OCI-LY7 (cell line): ENCODE results near the gene STING1. TPM values are rescaled to one million over a fixed set of nuclear protein-coding genes. Genes with fewer than 3 reads are reported as not detected.
"Not testable (repeated sequence)": the region's sequence is repeated elsewhere in the genome, so short reads cannot be mapped to it uniquely, and the experiment has no call there.

Source experiments
- Bru-seq: library from RNA; stranded (reverse); fragments of 400-500 nt; gene quantifications from one replicate; lab custom pipeline; 2021; lab: Mats Ljungman, UMichigan
- BruChase-seq, 2 experiments: library from RNA; stranded (reverse); fragments of 400-500 nt; gene quantifications; one replicate each; lab custom pipeline; 2021; lab: Mats Ljungman, UMichigan
- BruUV-seq: library from RNA; stranded (reverse); fragments of 400-500 nt; replicated peaks from 2 replicates; lab custom pipeline; 2021; lab: Mats Ljungman, UMichigan
- CTCF ChIA-PET: fragments of 300-600 bp; sonication (Branson Sonifier 250); formaldehyde crosslinking; loops from one replicate; lab custom pipeline; 2022; ENCODE audit warnings: antibody characterized with exemption; ENCODE audit not compliant: unreplicated experiment; lab: Charles Lee
- POLR2A ChIA-PET: fragments of 300-600 bp; sonication (Branson Sonifier 250); formaldehyde crosslinking; loops from one replicate; lab custom pipeline; 2022; ENCODE audit warnings: antibody characterized with exemption; lab: Charles Lee
- DNase-seq: peaks from one replicate; pipeline ENCODE4 v3.0.0-alpha.2; 2015; ENCODE audit warnings: low spot score
- H2AFZ ChIP-seq: fragments of 200-600 bp; sonication (generic), shearing (Covaris generic); 2 replicates; pipeline ENCODE4 v1.6.1; 2014; ENCODE audit warnings: mild to moderate bottlenecking, antibody characterized with exemption, low read length, moderate library complexity
- H3K27ac ChIP-seq: fragments of 200-600 bp; sonication (generic); 2 replicates; pipeline ENCODE4 v1.5.1; 2014; ENCODE audit warnings: mixed run types, low read depth, mild to moderate bottlenecking, moderate library complexity, low read length, inconsistent platforms; ENCODE audit not compliant: poor library complexity, severe bottlenecking
- H3K36me3 ChIP-seq: fragments of 200-600 bp; sonication (generic); 2 replicates; pipeline ENCODE4 v1.6.1; 2014; ENCODE audit warnings: mild to moderate bottlenecking, antibody characterized with exemption, low read length, moderate library complexity, mixed read lengths; ENCODE audit not compliant: insufficient read depth
- H3K4me1 ChIP-seq: fragments of 200-600 bp; sonication (generic); 2 replicates; pipeline ENCODE4 v1.5.1; 2014; ENCODE audit warnings: mild to moderate bottlenecking, low read length; ENCODE audit not compliant: insufficient read depth, poor library complexity, severe bottlenecking
- H3K4me2 ChIP-seq: fragments of 200-600 bp; sonication (generic); 2 replicates; pipeline ENCODE4 v1.6.1; 2014; ENCODE audit warnings: mild to moderate bottlenecking, low read length
- H3K4me3 ChIP-seq: fragments of 200-600 bp; sonication (generic); 2 replicates; pipeline ENCODE4 v1.5.1; 2014; ENCODE audit warnings: mild to moderate bottlenecking, low read depth, low read length; ENCODE audit not compliant: poor library complexity, severe bottlenecking
- H3K79me2 ChIP-seq: fragments of 200-600 bp; sonication (generic); 2 replicates; pipeline ENCODE4 v1.6.1; 2016; ENCODE audit warnings: low read depth, mild to moderate bottlenecking, low read length, moderate library complexity, mixed read lengths; ENCODE audit not compliant: insufficient read depth
- H3K9me2 ChIP-seq: fragments of 200-600 bp; sonication (generic); 2 replicates; pipeline ENCODE4 v1.6.1; 2016; ENCODE audit warnings: mild to moderate bottlenecking, low read length, mixed read lengths; ENCODE audit not compliant: insufficient read depth
- H3K9me3 ChIP-seq: fragments of 200-600 bp; sonication (generic); 2 replicates; pipeline ENCODE4 v1.6.1; 2014; ENCODE audit warnings: mild to moderate bottlenecking, mixed run types, low read length, mixed read lengths
- H4K20me1 ChIP-seq: fragments of 200-600 bp; sonication (generic); 2 replicates; pipeline ENCODE4 v1.6.1; 2014; ENCODE audit warnings: mild to moderate bottlenecking, antibody characterized with exemption, low read length, moderate library complexity, mixed read lengths; ENCODE audit not compliant: insufficient read depth
- EZH2phosphoT487 ChIP-seq: fragments of 200-600 bp; sonication (generic); IDR thresholded peaks from 2 replicates; pipeline ENCODE4 v1.6.1; 2018; ENCODE audit warnings: low read depth, borderline replicate concordance, mild to moderate bottlenecking, mixed run types, antibody characterized with exemption, low read length, moderate library complexity, mixed read lengths
- intact Hi-C: fragments of 100-400 bp; cut with micrococcal nuclease; formaldehyde crosslinking; loops from one replicate; pipeline ENCODE4 v1.10.0; 2022; ENCODE audit not compliant: unreplicated experiment
- long read RNA-seq: library from polyadenylated mRNA; stranded (forward); transcript quantifications from one replicate; pipeline ENCODE4 v2.0.0, GENCODE V29; 2022
- total RNA-seq, 2 experiments: library from RNA; depleted of rRNA in 1 of 2; stranded (reverse); fragments of >200 nt in 1 of 2; shearing (Covaris generic) in 1 of 2; gene quantifications; 2 replicates each; pipeline ENCODE4 v1.2.3, GENCODE V29; 2014 to 2022
- TF ChIP-seq, protein P1 (sequence below): fragments of 200-600 bp; sonication (generic); conservative IDR thresholded peaks from 2 replicates; pipeline ENCODE4 v1.5.1; 2014; ENCODE audit warnings: mild to moderate bottlenecking, antibody characterized with exemption, low read length, moderate library complexity, mixed read lengths

Gene STING1
- total RNA-seq (2014; rRNA removed; shearing (Covaris generic)) (not detected in 2 replicates), total RNA-seq (2022) (0.44 TPM in 1 of 2 replicates, not detected in the other), Bru-seq, nascent RNA (not detected), BruChase-seq, experiment 1, labeled RNA remaining after a 6-hour chase (not detected), BruChase-seq, experiment 2, labeled RNA remaining after a 2-hour chase (percentile 16 among the genes with signal in this experiment)
- long read RNA-seq, result 0 reads

DNA sequence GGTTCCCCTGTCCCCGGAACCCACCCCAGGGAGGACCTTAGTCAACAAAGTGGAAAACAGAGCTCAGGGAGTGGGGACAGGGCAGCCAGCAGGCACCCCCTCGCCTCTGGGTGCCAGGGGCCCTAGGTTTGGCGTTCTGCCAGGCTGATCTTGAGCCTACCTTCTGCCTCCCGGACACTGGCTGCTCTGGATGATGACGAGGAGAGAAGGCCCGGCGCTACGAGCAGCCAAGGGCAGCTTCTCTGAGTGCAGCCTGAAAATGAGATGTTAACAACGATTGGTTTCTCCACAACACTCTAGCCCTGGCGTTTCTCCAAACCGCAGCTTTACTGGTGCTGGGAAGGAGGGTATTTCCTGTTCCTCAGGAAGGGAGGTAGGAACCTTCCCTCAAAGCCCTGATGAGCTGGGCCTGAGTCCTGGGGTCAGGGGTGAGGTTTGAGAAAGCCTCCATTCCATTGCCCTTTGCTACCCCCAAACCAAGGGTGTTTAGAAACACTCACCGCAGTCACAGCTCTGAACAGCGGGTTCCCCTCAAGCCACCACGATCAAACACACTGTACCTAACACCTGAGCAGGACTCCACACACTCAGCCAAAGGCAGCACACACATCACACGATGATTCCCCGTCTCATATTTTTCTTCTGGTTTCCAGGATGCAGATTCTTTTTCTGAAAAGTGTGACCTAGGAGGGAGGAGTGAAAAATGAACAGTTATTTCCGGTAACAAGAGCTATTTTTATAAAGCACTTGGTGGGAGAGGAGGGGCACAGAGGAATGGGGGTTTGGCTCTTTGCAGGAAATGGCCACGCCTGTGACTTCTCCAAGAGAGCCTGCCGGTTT, at the start of gene STING1:
Gene STING1 (minus strand): TSS at position 709 of the 840 bp plus-strand sequence. CDS start 1,054 bp downstream, outside the sequence.
- Histone ChIP-seq H2AFZ (peak within 1 kb of the TSS; percentile 50; the same call in 1 of the 2 replicates), H3K79me2 (no peaks in the 10 kb centered on the region), H3K4me1 (peaks cover 10% of the 10 kb centered on the region), H3K4me3 (no peak within 1 kb of the TSS), H3K9me2 (no peaks in the 10 kb centered on the region), H3K9me3 (no peaks in the 10 kb centered on the region), H3K4me2 (peak within 1 kb of the TSS; percentile 30; the same call in 1 of the 2 replicates), H3K36me3 (no peaks in the 10 kb centered on the region), H3K27ac (no peak within 1 kb of the TSS), H4K20me1 (no peaks in the 10 kb centered on the region)
- ChIA-PET CTCF (no interaction called here), POLR2A (interaction anchor here (0.6 to 1.1 kb wide), 2 partner anchors 12 to 191 kb away, joined by 3 read pairs; no protein-coding TSS in a partner anchor)
- intact Hi-C loops, result no loop called here
- TF ChIP-seq, protein P1, sequence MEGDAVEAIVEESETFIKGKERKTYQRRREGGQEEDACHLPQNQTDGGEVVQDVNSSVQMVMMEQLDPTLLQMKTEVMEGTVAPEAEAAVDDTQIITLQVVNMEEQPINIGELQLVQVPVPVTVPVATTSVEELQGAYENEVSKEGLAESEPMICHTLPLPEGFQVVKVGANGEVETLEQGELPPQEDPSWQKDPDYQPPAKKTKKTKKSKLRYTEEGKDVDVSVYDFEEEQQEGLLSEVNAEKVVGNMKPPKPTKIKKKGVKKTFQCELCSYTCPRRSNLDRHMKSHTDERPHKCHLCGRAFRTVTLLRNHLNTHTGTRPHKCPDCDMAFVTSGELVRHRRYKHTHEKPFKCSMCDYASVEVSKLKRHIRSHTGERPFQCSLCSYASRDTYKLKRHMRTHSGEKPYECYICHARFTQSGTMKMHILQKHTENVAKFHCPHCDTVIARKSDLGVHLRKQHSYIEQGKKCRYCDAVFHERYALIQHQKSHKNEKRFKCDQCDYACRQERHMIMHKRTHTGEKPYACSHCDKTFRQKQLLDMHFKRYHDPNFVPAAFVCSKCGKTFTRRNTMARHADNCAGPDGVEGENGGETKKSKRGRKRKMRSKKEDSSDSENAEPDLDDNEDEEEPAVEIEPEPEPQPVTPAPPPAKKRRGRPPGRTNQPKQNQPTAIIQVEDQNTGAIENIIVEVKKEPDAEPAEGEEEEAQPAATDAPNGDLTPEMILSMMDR, result no peak
- no peak for TF ChIP-seq EZH2phosphoT487
- DNase-seq, result no peak
- no TSS peak for BruUV-seq

DNA sequence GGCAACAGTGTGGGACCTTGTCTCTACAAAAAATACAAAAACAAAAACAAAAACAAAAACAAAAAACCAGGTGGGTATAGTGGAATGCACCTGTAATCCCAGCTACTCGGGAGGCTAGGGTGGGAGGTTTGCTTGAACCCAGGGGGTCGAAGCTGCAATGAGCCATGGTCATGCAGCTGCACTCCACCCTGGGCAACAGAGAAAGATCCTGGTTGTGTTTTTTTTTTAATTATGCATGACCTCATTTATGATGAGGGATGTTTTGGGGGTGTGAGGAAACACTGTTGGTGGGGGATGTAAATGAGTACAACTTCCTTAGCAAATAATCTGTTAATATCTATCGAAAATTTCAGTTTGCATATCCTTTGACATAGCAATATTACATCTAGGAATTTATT, 49.2 kb upstream of the STING1 start:
- Histone ChIP-seq H3K4me2 (no peak overlapping the region), H3K4me3 (no peak overlapping the region), H3K27ac (no peak overlapping the region), H4K20me1 (no peaks in the 10 kb centered on the region), H3K4me1 (no peaks in the 10 kb centered on the region), H3K79me2 (no peaks in the 10 kb centered on the region), H2AFZ (no peak overlapping the region), H3K36me3 (no peaks in the 10 kb centered on the region), H3K9me2 (no peaks in the 10 kb centered on the region), H3K9me3 (no peaks in the 10 kb centered on the region)
- DNase-seq, result no peak
- POLR2A ChIA-PET, result interaction anchor here (0.6 to 0.7 kb wide), 2 partner anchors 9 to 412 kb away, joined by 3 to 6 read pairs; no protein-coding TSS in a partner anchor
- CTCF ChIA-PET, result no interaction called here
- BruUV-seq, result no TSS peak
- intact Hi-C loops, result no loop called here
- TF ChIP-seq, protein P1, result no peak
- TF ChIP-seq EZH2phosphoT487, result no peak

DNA sequence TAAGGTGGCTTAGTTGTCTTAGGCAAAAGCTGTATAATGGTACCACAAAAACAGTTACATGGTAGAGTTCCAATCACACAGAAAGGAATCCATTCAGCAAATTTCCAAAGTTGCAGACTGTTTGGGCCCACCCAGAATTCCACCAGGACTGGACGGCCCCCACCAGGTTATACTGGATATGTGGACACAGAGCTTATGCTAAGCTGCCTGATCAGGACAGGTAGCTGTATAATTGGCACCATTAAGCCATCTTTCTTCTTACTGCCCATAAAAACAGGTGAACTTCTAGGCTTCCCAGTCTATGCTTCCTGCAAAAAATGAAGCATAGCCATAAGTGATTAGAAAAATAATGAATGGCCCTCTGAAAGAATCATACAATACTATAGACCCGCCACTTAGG, 47.5 kb upstream of the STING1 start:
- H3K4me1 ChIP-seq, intact Hi-C loops, H4K20me1 ChIP-seq, H3K36me3 ChIP-seq, H3K9me2 ChIP-seq, H3K4me2 ChIP-seq, H3K27ac ChIP-seq, H3K79me2 ChIP-seq, H3K4me3 ChIP-seq, DNase-seq, CTCF ChIA-PET, BruUV-seq, H2AFZ ChIP-seq, H3K9me3 ChIP-seq: not testable (repeated sequence)
- POLR2A ChIA-PET, result interaction anchor here (0.6 to 1.2 kb wide), 2 partner anchors 23 to 32 kb away, joined by 3 to 4 read pairs; no protein-coding TSS in a partner anchor

DNA sequence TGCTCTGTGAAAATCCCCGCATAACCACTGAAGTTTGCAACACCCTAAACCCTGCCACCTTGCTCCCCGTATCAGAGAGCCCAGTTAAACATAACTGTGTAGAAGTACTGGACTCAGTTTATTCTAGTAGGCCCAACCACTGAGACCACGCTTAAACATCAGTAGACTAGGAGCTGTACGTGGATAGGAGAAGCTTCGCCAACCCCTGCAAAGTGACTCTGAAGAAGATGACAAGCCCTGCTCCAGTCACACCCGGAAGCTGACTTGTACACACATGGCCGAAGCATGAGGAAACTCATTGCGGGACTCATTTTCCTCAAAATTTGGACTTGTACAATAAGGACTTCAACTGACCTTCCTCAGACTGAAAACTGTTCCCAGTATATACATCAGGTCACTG, 46.1 kb upstream of the STING1 start:
- H2AFZ ChIP-seq, H3K36me3 ChIP-seq, H3K27ac ChIP-seq, CTCF ChIA-PET, intact Hi-C loops, H3K79me2 ChIP-seq, H3K9me2 ChIP-seq, H3K4me3 ChIP-seq, H3K9me3 ChIP-seq, BruUV-seq, DNase-seq, H3K4me2 ChIP-seq, H4K20me1 ChIP-seq: not testable (repeated sequence)
- peaks cover 14% of the 10 kb centered on the region for H3K4me1 ChIP-seq
- POLR2A ChIA-PET, result interaction anchor here (1.1 to 1.2 kb wide), 3 partner anchors 24 to 37 kb away, joined by 3 to 5 read pairs (median 3); no protein-coding TSS in a partner anchor
